CD4-positive, alpha-beta T cell treated with Interleukin-12 subunit alpha and Interleukin-12 subunit beta, for 1 hour (primary cell): Measurements from ENCODE around the gene SLC38A9.
"Not testable (repeated sequence)": the region's sequence is repeated elsewhere in the genome, so short reads cannot be mapped to it uniquely, and the experiment has no call there.

Source experiments
- DNase-seq: peaks from one replicate; pipeline ENCODE4 v3.0.0-alpha.2; 2020

Gene SLC38A9

DNA sequence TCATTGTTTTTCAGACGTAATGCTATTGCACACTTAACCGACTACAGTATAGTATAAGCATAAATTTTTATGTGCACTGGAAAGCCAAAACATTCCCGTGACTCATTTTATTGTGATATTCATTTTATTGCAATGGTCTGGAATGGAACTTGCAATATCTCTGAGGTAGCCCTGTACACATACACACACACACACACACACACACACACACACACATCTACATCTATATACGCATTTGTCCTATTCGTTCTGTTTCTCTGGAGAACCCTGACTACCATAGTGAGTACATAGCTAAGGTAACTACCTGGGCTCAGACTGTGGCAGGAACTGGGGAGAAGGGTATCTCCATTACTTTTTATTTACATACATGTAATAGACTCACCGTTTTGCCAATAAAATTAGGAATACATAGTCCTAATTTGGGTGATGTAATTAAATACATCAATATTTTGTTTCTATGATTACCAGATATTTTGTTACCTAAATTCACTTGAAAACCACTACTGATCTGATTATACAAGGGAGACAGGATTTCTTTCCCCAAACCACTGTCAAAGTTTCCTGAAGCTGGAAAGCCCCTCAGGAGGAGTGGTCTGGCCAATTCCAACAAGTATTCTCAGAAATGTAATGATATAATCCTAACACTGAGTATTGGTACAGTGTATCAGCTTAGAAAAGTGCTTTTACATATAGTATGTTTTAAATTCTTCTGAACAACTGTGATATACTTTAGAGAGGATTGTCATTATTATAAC lies 103.4 kb downstream of the SLC38A9 start:
- no peak for DNase-seq

DNA sequence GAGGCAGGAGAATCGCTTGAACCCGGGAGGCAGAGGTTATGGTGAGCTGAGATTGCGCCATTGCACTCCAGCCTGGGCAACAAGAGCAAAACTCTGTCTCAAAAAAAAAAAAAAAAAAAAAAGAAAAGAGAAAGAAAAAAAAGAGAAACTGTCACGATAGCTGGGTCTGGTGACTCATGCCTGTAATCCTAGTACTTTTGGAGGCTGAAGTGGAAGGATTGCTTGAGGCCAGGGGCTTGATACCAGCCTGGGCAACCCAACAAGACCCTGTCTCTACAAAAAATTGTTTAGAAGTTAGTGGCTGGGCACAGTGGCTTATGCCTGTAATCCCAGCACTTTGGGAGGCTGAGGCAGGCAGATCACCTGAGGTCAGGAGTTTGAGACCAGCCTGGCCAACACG lies 104.8 kb downstream of the SLC38A9 start:
- DNase-seq = not testable (repeated sequence)

DNA sequence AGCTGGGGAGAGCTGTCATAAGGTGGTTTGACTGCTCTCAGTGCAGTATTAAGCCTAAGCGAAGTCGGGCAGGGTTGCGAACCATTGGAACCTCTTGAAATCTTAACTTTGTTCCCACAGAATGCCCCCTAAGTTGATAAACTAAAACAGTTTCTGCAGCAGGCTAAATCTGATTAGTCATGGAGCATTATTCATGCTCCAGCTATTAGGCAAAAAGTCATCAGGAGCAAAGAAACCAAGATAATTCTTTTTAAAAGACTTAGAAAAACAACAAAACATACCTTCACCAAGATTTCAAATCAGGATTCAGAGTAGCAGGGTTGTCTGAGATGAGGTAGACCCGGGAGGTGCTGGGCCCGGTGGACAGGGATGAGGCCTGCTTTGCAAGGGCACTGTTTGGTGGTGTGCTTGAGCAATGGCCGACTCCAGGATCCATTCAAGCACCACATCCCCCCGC lies 107.5 kb downstream of the SLC38A9 start:
- no peak for DNase-seq

DNA sequence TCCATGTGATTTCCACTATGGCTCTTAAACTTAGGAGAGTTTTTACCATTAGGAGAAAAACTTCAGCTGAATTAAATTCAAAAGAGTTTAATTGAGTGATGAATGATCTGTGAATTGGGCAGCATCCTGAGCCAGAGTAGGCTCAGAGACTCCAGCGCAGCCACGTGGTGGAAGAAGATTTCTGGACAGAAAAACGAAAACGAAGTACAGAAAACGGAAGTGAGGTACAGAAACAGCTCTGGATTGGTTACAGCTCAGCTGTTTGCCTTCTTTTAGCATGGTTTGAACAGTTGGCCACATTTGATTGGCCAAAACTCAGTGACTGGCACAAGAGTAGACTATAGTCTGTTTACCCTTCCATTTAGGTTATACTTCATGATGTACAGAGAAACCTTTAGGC lies 108.2 kb downstream of the SLC38A9 start:
- no peak for DNase-seq

DNA sequence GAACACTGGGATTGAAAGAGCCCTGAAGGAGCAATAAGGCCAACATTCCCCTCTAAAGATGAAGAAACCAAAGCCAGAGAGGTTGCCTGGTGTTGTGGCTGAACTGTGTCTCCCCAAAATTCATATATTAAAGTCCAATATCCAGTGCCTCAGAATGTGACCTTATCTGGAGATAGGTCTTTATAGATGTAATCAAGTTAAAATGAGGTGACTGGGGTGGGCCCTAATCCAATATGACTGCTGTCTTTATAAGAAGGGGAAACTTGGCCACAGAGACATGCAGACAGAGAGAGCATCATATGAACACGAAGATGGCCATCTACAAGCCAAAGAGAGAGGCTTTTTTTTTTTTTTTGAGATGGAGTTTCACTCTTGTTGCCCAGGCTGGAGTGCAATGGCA lies 110.5 kb downstream of the SLC38A9 start:
- no peak for DNase-seq

DNA sequence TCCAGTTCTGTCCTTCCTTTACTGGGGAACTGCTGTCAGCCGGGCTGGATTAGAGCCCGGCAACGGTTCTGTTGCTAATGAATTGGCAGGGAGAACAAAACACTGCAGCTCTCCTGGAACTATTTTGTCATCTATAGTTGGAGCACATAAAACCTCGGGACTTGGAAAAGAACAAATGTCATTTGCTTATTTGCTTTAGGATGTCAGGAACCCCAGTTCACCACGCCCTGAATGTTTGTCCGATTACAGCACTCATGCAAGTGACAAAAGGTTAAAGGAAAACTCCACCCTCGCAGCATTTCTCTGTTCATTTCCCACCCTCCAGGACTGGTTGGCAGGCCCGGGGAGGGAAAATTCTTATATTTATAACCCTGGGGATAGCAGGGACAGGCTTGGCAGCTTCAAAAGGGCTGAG lies 110.9 kb downstream of the SLC38A9 start:
- no peak for DNase-seq

DNA sequence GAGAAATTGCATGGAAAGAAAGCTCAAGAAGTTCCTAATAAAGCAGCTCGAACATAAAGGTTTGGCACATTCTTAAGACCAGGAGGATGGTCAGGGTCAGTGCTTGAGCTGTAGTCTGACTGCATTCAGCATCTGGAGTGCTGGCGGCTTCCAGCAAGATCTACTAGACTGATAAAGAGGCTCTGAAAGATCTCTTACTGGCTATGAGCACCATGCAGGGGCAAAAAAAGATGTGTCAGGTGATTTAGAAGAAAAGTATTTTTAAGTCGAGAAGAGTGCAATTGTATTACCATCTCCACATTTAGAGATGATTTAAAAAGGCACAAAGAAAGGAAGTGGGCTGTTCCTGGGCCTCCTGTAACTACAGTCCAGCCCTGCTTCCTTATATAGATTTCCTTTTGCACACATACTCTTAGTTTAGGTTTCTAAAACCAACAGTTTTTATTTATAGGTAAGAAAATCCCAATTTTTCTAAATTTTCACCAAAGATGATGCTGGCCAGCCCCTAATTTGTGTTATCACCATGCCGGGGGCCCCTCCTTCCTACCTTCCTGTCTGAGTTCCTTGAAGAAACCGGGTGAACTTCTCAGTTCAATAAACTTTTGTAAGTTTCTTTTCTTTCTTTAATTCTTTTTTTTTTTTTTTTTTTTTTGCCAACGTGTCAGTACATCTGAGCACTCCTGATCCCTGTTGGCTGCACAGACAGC lies 111.5 kb downstream of the SLC38A9 start:
- DNase-seq = no peak

DNA sequence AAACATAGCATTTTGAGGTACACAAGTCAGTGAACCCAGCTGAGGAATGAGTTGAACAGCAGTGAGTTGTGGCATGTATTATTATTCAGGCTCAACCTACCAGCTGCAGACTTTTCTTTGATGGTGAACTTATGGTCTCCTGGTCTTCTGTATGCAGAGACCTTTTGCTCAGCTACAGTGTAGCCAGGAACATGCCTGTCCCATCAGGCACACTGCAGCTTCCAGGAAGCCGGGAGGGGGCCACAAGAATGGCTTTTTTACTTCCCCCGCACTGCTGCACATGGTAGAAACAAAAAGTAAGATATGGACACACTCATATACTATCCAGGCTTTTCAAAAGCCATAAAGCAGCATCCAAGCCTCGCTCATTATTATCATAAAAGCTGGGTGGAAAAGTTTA lies 112.0 kb downstream of the SLC38A9 start:
- no peak for DNase-seq

DNA sequence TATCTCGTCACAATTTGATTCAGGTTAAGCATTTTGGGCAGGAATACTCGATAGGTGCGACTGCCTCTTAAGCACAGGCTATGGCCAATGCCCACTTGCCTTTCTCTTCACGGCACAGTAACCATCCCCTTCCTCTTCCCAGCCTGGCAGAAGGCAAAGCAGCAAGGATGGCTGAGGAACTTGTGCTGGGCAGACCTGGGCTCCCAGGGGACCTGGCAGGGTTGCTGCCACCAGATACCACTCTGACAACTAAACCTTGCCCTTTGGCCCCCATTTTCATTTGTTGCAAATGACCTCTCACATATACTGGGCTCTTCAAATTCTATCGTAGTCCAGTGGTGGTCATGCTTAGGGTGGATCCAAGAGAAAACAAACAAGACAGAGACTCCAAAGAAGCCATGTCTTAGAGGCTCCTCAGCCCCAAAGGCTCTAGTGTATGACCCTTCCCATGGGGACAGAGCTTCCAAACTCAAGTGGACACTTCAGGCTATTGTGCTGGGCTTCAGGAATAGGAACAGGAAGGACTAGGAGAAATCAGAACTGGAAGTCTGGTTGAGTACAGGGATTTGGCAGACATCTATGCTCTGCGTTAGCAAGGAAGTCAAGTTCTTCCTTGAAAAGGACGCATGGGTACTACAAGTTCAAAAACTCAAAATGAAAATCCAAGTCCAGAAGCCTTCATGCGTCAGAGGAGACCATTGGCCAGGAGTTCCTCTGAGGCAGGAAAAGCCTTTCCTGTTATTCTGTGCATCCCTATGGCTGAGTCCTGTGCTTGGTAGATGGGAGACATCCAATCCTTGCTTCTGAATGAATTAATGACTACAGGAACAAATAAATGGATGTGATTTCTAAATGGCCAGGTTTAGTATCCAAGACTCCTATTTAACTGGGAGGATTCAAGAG lies 112.7 kb downstream of the SLC38A9 start:
- DNase-seq = no peak

DNA sequence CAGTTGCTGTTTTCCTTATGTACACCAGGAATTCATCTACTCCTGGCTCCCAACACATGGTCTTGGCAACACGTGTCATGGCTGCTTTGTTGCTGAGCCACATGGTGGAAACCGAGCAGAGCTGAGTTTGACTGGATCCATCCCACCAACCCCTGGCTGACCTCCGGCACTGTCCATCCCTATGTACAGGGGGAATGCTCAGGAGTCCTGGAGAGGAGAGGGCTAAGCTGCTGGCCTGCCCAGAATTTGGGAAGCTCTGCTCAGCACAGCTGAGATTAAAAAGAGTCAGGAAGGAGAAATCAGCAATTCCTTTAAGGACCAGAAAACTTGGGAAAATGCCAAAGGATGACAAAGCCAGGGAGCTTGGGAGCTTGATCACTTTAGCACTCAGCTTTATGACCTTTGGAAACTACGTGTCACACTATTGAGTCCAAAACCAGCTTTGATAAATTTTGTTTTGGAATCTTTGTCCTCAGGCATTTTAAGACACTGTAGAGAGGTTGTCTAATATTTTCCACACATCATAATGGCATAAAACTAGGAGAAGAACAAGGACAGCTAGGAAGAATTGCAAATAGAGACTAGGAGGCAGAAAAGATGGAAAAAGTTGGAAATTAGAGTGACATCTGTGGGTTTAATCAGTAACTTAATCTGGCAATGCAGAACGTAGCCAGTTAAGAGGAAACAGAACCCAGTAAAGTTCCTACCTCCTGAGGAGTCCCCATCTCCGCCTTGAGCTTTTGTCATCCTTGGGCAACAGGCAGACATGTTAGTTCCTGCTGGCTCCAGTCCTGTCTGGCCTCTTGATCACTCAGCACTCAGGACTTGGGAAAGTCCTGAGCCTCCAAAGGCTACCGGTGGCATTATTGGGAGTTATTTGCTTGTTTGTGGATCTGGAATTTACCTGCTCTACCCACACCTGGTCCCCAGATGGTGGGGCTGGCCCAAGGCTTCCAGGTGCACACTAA lies 114.8 kb downstream of the SLC38A9 start:
- no peak for DNase-seq

DNA sequence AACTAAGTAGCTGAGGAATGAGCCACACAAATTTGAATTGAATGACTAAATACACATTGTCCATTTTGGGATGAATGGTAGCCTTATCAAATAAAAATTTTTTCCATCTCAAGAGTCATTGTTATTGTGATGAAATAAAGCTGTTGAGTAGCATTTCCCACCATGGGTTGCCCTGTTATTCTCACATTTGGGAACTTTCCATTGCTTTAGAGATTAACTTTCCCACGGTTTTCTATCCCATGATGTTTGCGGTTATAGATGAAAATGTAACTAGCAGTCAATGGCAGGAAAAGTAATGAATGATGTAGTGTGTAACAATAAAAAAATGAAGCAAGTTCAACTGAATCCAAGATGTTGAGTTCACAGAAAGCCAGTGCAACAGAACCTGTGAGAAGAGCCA lies 117.5 kb downstream of the SLC38A9 start:
- no peak for DNase-seq

DNA sequence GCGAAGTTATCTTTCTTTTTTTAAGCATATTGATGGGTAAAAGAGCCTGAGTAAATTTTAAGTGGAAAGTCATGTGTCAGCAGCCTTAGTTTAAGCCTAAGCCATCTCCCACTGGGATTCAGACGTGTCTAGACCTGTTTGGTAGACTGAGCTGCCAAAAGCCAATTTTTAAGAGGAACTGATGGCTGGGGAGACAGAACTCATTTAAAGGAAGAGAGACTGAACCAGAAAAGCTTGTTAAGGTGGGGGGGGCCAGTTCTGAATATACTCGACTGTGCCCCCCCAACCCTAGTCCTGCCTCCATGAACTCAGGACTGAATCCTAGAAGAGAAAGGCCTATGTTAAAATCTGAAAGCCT lies 119.0 kb downstream of the SLC38A9 start:
- no peak for DNase-seq

DNA sequence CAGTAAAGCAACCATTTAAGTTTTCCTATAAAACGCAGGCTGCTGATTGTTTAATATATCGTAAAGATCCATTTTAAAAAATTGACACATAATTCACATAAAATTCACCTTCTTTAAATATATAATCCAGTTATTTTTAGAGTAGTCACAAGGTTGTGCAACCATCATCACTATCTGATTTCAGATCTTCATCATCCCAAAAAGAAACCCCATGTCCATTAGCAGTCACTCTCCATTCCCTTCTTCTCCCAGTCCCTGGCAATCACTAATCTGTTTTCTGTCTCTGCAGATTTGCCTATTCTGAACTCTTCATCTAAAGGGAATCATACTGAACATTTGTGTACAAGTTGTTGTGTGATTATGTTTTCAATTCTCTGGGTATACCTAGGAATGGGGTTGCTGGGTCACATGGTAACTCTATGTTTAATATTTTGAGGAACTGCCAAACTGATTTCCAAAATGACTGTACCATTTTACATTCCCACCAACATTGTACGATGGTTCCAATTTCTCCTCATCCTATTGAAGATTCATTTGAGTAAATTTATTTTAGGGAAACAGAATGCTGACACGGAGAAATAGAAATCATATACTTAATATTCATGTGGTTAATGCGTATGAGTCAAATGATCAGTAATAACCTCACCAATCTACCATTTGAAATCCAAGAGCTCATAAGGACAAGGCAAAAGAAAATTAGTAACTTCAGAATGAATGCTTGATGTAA lies 119.6 kb downstream of the SLC38A9 start:
- DNase-seq = no peak

DNA sequence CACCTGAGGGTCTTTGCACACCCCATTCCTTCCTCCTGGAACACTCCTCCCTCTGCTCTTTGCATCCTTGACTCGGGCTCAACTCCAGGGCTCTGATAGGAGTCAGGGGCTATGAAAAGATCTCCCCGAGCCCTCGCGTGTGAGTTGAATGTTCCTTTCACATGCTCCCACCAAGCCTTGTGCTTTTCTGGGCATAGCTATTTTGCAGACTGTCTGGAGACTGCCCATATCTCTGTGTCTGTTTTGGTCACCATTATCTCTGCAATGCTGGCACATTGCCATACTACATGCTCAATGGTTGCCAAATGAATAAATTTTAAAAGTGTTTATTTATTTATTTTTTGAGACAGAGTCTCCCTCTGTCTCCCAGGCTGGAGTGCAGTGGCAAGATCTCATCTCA lies 120.4 kb downstream of the SLC38A9 start:
- DNase-seq = no peak

DNA sequence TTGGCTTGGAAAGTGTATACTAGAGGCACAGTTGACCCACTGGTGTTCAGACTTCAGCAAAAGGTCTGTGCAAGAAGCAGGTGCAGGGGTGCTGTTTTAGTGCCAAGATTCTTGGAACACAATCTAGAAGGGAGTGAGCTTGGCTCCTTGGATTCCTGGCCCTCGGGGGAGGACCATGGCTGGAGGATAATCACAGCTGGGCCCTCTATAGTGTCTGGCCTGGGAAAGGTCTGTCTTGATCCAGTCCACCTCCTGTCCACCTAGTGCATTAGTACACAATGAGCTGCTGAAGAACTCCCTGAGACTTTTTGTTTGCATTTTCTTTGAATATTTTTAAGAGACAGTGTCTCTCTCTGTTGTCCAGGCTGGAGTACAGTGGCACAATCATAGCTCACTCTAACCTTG lies 126.9 kb downstream of the SLC38A9 start:
- DNase-seq = no peak

DNA sequence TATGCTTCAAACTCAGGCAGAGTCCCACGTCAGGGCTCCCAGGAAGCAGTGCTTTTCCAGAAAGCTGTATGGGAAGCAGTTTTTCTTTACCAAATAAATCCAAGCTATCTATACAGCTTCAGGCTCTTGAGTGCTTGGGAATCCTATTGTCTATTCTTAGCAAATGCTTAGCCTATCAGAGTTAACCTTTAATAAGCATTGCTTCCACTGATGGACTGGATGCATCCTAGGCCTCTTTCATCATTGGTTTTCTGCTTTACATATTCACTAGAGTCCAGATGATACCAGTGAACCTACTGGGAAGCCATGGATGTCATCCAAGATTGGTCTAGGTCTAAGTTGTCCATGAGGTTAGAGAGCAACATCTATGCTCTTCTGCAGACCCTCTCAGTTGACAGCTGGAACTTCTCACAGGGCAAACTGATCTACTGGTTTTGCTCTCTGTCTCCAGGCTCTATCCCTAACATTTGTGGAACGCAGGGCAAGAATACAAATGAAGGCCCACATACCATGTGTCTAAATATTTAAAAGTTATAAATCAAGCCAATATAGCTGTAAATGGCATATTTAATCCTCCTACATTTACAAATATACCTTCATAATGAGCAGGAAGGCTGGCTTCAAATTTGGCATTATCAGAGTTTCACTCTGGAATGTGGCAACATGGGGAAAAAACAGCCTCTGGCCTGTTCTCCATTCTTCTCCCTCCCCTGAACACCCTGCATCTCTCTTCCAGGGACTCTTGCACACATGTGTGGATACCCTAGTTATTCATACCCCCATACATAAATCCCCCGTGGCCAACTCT lies 127.5 kb downstream of the SLC38A9 start:
- DNase-seq = no peak

DNA sequence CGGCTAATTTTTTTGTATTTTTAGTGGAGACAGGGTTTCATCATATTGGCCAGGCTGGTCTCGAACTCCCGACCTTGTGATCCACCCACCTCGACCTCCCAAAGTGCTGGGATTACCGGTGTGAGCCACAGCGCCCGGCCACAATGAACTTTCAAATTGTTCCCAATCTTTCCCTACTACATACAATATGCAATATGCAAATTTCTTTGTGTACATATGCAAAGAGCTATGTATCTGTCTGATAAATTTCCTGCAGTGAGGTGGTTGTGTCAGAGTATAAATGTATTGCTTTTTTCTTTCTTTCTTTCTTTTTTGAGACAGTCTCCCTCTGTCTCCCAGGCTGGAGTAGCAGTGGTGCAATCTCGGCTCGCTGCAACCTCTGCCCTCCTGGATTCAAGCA lies 128.5 kb downstream of the SLC38A9 start:
- DNase-seq = no peak

DNA sequence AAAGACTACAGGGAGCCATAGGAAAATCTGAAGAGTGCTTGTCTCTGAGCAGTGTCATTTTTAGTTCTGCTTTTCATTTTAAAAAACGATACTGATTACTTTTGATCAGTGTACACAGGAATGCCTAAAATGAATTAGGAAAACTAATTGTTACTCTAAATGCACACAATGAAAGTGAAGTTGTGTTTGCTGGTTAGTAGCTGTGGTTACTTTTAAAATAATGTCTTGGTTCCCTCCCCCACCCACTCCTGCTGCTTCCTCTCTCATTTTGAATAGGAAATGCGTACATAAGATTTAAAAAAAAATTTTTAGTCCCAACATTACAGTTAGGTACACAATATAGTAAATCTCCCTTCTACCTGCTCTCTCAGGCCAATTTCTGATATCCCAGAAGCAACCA lies 129.9 kb downstream of the SLC38A9 start:
- DNase-seq = no peak

DNA sequence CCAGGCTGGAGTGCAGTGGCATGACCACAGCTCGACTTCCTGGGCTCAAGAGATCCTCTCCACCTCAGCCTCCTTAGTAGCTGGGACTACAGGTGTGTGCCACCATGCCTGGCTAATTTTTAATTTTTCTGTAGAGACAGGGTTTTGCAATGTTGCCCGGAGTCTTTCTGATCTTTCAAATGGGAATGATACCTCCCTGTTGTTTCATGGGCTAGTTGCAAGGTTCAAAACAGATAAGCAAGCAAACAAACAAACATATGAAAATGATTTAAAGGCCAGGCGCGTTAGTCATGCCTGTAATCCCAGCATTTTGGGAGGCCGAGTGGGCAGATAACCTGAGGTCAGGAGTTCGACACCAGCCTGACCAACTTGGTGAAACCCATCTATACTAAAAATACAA lies 132.1 kb downstream of the SLC38A9 start:
- no peak for DNase-seq

DNA sequence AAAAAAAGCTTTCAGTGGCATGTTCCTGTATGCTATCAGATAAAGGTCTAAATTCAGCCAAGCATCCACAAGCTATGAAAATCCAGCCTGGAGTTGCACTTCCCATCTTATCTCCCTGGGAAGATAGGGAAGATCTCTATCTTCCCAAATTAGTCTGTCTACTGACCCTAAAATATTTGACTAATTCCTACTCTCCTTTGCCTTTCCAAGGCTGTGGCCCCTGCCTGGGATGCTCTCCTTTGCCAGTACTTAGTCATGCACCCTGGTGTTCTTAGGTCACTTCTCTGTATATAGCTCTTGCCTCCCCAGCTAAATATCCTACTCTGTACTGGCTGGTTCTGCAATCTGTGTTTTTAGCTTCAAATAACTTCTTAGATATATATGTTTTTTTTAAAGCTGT lies 133.4 kb downstream of the SLC38A9 start:
- DNase-seq = no peak
